CD14-positive monocyte (primary cell): Measurements from ENCODE around the gene CUBN. TPM values are rescaled to one million over a fixed set of nuclear protein-coding genes. Genes with fewer than 3 reads are reported as not detected.

Experiments
- DNase-seq, 3 donors: peaks; one replicate each; pipeline ENCODE4 v3.0.0-alpha.2; 2011 to 2022
- H2AFZ ChIP-seq: 2 replicates; pipeline ENCODE4 v1.6.0; 2012; ENCODE audit warnings: mild to moderate bottlenecking, low read depth, low read length, inconsistent platforms; ENCODE audit not compliant: insufficient read depth, poor library complexity, severe bottlenecking
- H3K27ac ChIP-seq, 2 donors: 1 replicate in 1 of 2; 2 replicates in 1 of 2; pipeline ENCODE4 v1.5.1; 2012 to 2013; ENCODE audit warnings: low read length in 2 of 2, control low read depth in 1 of 2, inconsistent platforms in 1 of 2, low read depth in 1 of 2, mild to moderate bottlenecking in 1 of 2
- H3K27me3 ChIP-seq, 2 donors: one replicate each; pipeline versions ENCODE4 v1.6.0 to v1.6.1; 2011 to 2013; ENCODE audit warnings: low read length in 2 of 2; ENCODE audit not compliant: control insufficient read depth in 2 of 2, insufficient read depth in 2 of 2
- H3K36me3 ChIP-seq, 2 donors: replicated peaks in 1 of 2; 1 replicate in 1 of 2; 2 replicates in 1 of 2; pipeline versions ENCODE4 v1.5.1 to v1.6.1; 2012 to 2013; ENCODE audit warnings: low read length in 2 of 2, control low read depth in 1 of 2, inconsistent platforms in 1 of 2, mild to moderate bottlenecking in 1 of 2; ENCODE audit not compliant: insufficient read depth in 2 of 2, control insufficient read depth in 1 of 2
- H3K4me1 ChIP-seq, 2 donors: 1 replicate in 1 of 2; 2 replicates in 1 of 2; pipeline versions ENCODE4 v1.5.1 to v1.6.1; 2012 to 2013; ENCODE audit warnings: low read length in 2 of 2, control low read depth in 1 of 2, inconsistent platforms in 1 of 2, mild to moderate bottlenecking in 1 of 2, moderate library complexity in 1 of 2; ENCODE audit not compliant: insufficient read depth in 2 of 2, control insufficient read depth in 1 of 2
- H3K4me2 ChIP-seq: replicated peaks from 2 replicates; pipeline ENCODE3; 2012; ENCODE audit warnings: low read length, moderate library complexity, mild to moderate bottlenecking; ENCODE audit not compliant: poor library complexity, severe bottlenecking; ENCODE audit errors: extremely low read depth
- H3K4me3 ChIP-seq, 3 experiments: fragments of 200-600 bp in 1 of 3; sonication (generic) in 1 of 3; replicated peaks in 1 of 3; 1 replicate in 2 of 3; 2 replicates in 1 of 3; pipeline ENCODE4 v1.5.1; 2011 to 2013; ENCODE audit warnings: low read length in 3 of 3, mild to moderate bottlenecking in 3 of 3, control low read depth in 2 of 3, low read depth in 2 of 3, inconsistent platforms in 1 of 3, moderate library complexity in 1 of 3
- H3K79me2 ChIP-seq: 2 replicates; pipeline ENCODE4 v1.6.0; 2012; ENCODE audit warnings: mild to moderate bottlenecking, control low read depth, inconsistent platforms, low read length, moderate library complexity; ENCODE audit not compliant: insufficient read depth
- H3K9ac ChIP-seq: 2 replicates; pipeline ENCODE4 v1.6.0; 2017; ENCODE audit warnings: low read length, mild to moderate bottlenecking; ENCODE audit not compliant: insufficient read depth, poor library complexity, severe bottlenecking
- H3K9me3 ChIP-seq, 2 donors: replicated peaks in 1 of 2; 1 replicate in 1 of 2; 2 replicates in 1 of 2; pipeline versions ENCODE4 v1.5.1 to v1.6.1; 2012 to 2013; ENCODE audit warnings: low read length in 2 of 2, control low read depth in 1 of 2; ENCODE audit not compliant: control insufficient read depth in 1 of 2, insufficient read depth in 1 of 2
- H4K20me1 ChIP-seq: 2 replicates; pipeline ENCODE4 v1.6.0; 2012; ENCODE audit warnings: mild to moderate bottlenecking, low read length, control low read depth, moderate library complexity; ENCODE audit not compliant: insufficient read depth
- H3K27ac Mint-ChIP-seq, 7 donors: one replicate each; pipeline ENCODE4 v1.8.0; 2020; ENCODE audit warnings: mild to moderate bottlenecking in 7 of 7, mixed read lengths in 7 of 7, moderate library complexity in 6 of 7, inconsistent platforms in 2 of 7
- H3K27me3 Mint-ChIP-seq, 3 donors: one replicate each; pipeline ENCODE4 v1.8.0; 2021 to 2022; ENCODE audit warnings: low read depth in 3 of 3, mild to moderate bottlenecking in 3 of 3, mixed read lengths in 3 of 3, moderate library complexity in 3 of 3, inconsistent platforms in 1 of 3
- H3K36me3 Mint-ChIP-seq, 2 donors: one replicate each; pipeline ENCODE4 v1.8.0; 2020; ENCODE audit warnings: mixed read lengths in 2 of 2, inconsistent platforms in 1 of 2, mild to moderate bottlenecking in 1 of 2
- H3K4me1 Mint-ChIP-seq: one replicate; pipeline ENCODE4 v1.8.0; 2020; ENCODE audit warnings: mild to moderate bottlenecking, mixed read lengths
- H3K4me3 Mint-ChIP-seq, 2 donors: one replicate each; pipeline ENCODE4 v1.8.0; 2020; ENCODE audit warnings: mild to moderate bottlenecking in 2 of 2, mixed read lengths in 2 of 2, moderate library complexity in 1 of 2
- H3K9me3 Mint-ChIP-seq, 7 donors: one replicate each; pipeline ENCODE4 v1.8.0; 2020 to 2022; ENCODE audit warnings: mixed read lengths in 7 of 7, mild to moderate bottlenecking in 6 of 7, moderate library complexity in 6 of 7, inconsistent platforms in 2 of 7
- whole genome bisulfite sequencing: methylation state at CpG from one replicate; pipeline ENCODE4 v1.1.5; 2013; ENCODE audit warnings: missing lambda C conversion rate; ENCODE audit not compliant: insufficient coverage; 5-methylcytosine and 5-hydroxymethylcytosine counted together
- intact Hi-C, 2 donors: fragments of 100-400 bp; cut with micrococcal nuclease; formaldehyde crosslinking; loops; one replicate each; pipeline versions ENCODE4 v1.15.0 to v1.15.1; 2023
- polyA plus RNA-seq, 3 donors: library from polyadenylated mRNA; depleted of rRNA in 1 of 3; unstranded in 2 of 3; stranded (reverse) in 1 of 3; fragments of 300-500 nt in 2 of 3; fragments of >200 nt in 1 of 3; fragmentation: Illumina TruSeq in 2 of 3; gene quantifications; 1 replicate in 2 of 3; 2 replicates in 1 of 3; pipeline ENCODE4 v1.2.3, GENCODE V29; 2012 to 2021
- TF ChIP-seq, protein P1 (sequence below): fragments of 200-600 bp; IDR thresholded peaks from one replicate; pipeline ENCODE4 v1.8.0; 2022; ENCODE audit warnings: antibody characterized with exemption, mild to moderate bottlenecking

Gene CUBN
- polyA plus RNA-seq, 3 donors = 0.95 TPM; not detected in 2

DNA sequence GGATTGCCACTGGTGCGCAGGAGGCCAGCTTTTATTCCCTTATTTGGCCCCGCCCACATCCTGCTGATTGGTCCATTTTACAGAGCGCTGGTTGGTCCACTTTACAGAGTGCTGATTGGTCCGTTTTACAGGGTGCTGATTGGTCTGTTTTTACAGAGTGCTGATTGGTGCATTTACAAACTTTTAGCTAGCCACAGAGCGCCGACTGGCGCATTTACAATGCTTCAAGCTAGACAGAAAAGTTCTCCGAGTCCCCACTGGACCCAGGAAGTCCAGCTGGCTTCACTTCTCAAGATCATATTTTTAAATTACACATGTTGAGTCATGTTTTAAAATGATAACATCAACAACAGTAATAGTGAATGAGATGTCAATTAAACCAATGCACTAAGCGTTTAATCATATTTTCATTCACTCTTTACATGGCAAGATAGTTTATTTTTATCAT is 128.3 kb downstream of the CUBN start:
- no peak overlapping the region for H3K9ac ChIP-seq
- intact Hi-C loops = loop anchor here in 1 of 2 donors (5.0 kb wide), 1 partner anchor 34 kb away; no protein-coding TSS in a partner anchor
- TF ChIP-seq, protein P1, sequence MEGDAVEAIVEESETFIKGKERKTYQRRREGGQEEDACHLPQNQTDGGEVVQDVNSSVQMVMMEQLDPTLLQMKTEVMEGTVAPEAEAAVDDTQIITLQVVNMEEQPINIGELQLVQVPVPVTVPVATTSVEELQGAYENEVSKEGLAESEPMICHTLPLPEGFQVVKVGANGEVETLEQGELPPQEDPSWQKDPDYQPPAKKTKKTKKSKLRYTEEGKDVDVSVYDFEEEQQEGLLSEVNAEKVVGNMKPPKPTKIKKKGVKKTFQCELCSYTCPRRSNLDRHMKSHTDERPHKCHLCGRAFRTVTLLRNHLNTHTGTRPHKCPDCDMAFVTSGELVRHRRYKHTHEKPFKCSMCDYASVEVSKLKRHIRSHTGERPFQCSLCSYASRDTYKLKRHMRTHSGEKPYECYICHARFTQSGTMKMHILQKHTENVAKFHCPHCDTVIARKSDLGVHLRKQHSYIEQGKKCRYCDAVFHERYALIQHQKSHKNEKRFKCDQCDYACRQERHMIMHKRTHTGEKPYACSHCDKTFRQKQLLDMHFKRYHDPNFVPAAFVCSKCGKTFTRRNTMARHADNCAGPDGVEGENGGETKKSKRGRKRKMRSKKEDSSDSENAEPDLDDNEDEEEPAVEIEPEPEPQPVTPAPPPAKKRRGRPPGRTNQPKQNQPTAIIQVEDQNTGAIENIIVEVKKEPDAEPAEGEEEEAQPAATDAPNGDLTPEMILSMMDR = no peak
- peaks cover 0 to 4% of the 10 kb centered on the region in 2 donors for H3K27me3 ChIP-seq
- 100% methylated on average over 6 of the region's 9 CpGs for WGBS
- Mint-ChIP-seq H3K4me3 (no peak overlapping the region), H3K27ac (peak overlapping the region in 3 of 7 donors; percentile 3 to 89 (median 87)), H3K27me3 (peaks cover 0 to 12% (median 3%) of the 10 kb centered on the region in 3 donors), H3K9me3 (peaks cover 0 to 7% (median 5%) of the 10 kb centered on the region in 7 donors), H3K4me1 (peaks cover 22% of the 10 kb centered on the region), H3K36me3 (no peaks in the 10 kb centered on the region)
- H3K27ac ChIP-seq = no peak overlapping the region
- H3K36me3 ChIP-seq = no peaks in the 10 kb centered on the region
- peaks cover 0 to 5% of the 10 kb centered on the region in 2 donors for H3K9me3 ChIP-seq
- no peaks in the 10 kb centered on the region for H3K79me2 ChIP-seq
- DNase-seq = no peak
- H3K4me1 ChIP-seq = peaks cover 10 to 16% of the 10 kb centered on the region in 2 donors
- no peak overlapping the region for H3K4me3 ChIP-seq
- no peaks in the 10 kb centered on the region for H4K20me1 ChIP-seq
- no peak overlapping the region for H2AFZ ChIP-seq
- H3K4me2 ChIP-seq = no peak overlapping the region

GRCh38 chr10:16999665-17000451 is 129.8 kb downstream of the CUBN start:
- H3K27me3 ChIP-seq = peaks cover 0 to 4% of the 10 kb centered on the region in 2 donors
- Mint-ChIP-seq H3K27ac (peak overlapping the region in 3 of 7 donors; percentile 54 to 58 (median 56)), H3K4me3 (no peak overlapping the region), H3K27me3 (peaks cover 3 to 16% (median 3%) of the 10 kb centered on the region in 3 donors), H3K4me1 (peaks cover 28% of the 10 kb centered on the region), H3K9me3 (peaks cover 0 to 7% (median 4%) of the 10 kb centered on the region in 7 donors), H3K36me3 (no peaks in the 10 kb centered on the region)
- WGBS = 69% methylated on average over 3 of the region's 10 CpGs
- H3K27ac ChIP-seq = no peak overlapping the region
- TF ChIP-seq, protein P1 = no peak
- no peak overlapping the region for H3K4me3 ChIP-seq
- H3K79me2 ChIP-seq = no peaks in the 10 kb centered on the region
- DNase-seq = no peak
- peaks cover 0 to 5% of the 10 kb centered on the region in 2 donors for H3K9me3 ChIP-seq
- H3K4me2 ChIP-seq = no peak overlapping the region
- H3K36me3 ChIP-seq = no peaks in the 10 kb centered on the region
- H3K4me1 ChIP-seq = peaks cover 10 to 21% of the 10 kb centered on the region in 2 donors
- intact Hi-C loops = loop anchor here in 1 of 2 donors (5.0 kb wide), 1 partner anchor 33 kb away; no protein-coding TSS in a partner anchor
- H2AFZ ChIP-seq = no peak overlapping the region
- no peak overlapping the region for H3K9ac ChIP-seq
- H4K20me1 ChIP-seq = no peaks in the 10 kb centered on the region
